Suprapubic skin (tissue), 4 donors: Measurements from ENCODE around the gene TMEM98.

Experiments
- EP300 ChIP-seq: sonication (generic); formaldehyde crosslinking; IDR thresholded peaks from one replicate; pipeline ENCODE4 v1.6.1; 2017; ENCODE audit warnings: antibody characterized with exemption
- POLR2AphosphoS5 ChIP-seq, 3 donors: sonication (generic); formaldehyde crosslinking; IDR thresholded peaks; one replicate each; pipeline ENCODE4 v1.6.1; 2017; ENCODE audit warnings: antibody characterized with exemption in 3 of 3
- TF ChIP-seq, protein P1 (sequence below), 2 donors: fragments of 200-600 bp in 1 of 2; fragments of 450-650 bp in 1 of 2; sonication (generic) in 1 of 2; IDR thresholded peaks; one replicate each; pipeline ENCODE4 v1.5.1; 2016 to 2019; ENCODE audit warnings: antibody characterized with exemption in 2 of 2, mild to moderate bottlenecking in 1 of 2, moderate library complexity in 1 of 2

DNA sequence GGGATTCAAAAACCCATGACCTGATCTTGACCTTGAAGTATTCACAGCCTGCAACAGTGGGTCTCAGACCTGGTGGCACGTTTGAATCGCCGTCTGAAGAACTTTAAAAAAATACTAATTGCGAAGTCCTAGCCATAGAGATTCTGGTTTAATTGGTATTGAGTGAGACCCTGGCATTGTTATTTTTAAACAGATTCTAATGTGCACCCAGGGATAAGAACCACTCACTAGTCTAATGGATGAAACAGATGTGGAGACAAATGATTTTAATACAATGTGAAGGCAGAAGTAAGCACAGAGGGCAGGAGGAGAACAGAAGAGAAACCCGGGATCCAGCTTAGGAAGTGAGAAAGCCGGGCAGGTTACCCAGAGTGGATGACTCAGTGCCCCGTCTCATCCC is 21.2 kb downstream of the TMEM98 start:
- TF ChIP-seq, protein P1, sequence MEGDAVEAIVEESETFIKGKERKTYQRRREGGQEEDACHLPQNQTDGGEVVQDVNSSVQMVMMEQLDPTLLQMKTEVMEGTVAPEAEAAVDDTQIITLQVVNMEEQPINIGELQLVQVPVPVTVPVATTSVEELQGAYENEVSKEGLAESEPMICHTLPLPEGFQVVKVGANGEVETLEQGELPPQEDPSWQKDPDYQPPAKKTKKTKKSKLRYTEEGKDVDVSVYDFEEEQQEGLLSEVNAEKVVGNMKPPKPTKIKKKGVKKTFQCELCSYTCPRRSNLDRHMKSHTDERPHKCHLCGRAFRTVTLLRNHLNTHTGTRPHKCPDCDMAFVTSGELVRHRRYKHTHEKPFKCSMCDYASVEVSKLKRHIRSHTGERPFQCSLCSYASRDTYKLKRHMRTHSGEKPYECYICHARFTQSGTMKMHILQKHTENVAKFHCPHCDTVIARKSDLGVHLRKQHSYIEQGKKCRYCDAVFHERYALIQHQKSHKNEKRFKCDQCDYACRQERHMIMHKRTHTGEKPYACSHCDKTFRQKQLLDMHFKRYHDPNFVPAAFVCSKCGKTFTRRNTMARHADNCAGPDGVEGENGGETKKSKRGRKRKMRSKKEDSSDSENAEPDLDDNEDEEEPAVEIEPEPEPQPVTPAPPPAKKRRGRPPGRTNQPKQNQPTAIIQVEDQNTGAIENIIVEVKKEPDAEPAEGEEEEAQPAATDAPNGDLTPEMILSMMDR (IDR thresholded peaks at IDR 0.05): no peak
- TF ChIP-seq POLR2AphosphoS5 (IDR thresholded peaks at IDR 0.05) (no peak), EP300 (no peak)
